GM21526 (cell line): ENCODE measurements around the gene SORL1.

Source experiments
- ATAC-seq: cut with Tn5 transposase; IDR thresholded peaks from one replicate; pipeline ENCODE4 v1.9.1; 2021; ENCODE audit warnings: moderate library complexity; ENCODE audit not compliant: unreplicated experiment, low FRiP score

The SORL1 gene

DNA sequence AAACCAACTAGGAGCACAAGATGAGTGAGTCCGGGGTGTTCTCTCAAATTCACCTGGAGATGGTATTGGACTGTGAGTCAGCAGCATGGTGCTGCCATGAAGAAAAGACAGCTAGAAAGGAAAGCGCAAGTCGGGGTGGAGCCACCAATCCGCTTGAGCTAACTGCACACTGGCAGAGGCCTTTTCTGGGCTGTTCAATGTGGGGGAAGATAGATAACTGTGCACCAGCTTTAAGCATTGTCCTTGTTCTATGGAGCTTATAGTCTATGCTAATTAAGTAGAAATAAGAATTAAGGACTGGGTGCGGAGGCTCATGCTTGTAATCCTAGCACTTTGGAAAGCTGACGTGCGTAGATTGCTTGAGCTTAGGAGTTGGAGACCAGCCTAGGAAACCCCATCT, 22.6 kb downstream of the SORL1 start:
- no peak for ATAC-seq

DNA sequence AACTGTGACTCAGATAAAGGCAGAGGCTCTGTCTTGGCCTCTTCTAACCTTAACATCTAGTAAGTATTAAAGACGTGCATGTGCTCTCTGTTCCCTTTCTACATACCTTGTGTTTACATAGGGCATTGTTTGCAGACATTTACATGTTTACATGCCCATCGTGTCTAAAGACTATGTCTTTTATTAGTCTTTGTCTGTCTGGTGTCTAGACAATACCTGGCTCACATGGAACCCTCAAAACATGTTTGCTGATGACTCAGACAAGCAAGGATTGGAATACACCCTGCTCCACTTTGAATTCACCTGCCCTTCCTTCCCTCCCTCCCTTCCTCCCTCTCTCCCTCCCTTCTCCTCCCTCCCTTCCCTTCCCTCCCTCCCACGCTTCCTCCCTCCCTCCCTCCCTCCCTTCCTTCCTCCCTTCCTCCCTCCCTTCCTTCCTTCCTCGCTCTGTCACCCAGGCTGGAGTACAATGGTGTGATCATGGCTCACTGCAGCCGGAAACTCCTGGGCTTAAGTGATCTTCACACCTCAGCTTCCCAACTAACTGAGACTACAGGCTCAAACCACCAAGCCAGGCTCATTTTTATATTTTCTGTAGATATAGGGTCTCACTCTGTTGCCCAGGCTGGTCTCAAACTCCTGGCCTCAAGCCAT, 24.4 kb downstream of the SORL1 start:
- ATAC-seq, result no peak

DNA sequence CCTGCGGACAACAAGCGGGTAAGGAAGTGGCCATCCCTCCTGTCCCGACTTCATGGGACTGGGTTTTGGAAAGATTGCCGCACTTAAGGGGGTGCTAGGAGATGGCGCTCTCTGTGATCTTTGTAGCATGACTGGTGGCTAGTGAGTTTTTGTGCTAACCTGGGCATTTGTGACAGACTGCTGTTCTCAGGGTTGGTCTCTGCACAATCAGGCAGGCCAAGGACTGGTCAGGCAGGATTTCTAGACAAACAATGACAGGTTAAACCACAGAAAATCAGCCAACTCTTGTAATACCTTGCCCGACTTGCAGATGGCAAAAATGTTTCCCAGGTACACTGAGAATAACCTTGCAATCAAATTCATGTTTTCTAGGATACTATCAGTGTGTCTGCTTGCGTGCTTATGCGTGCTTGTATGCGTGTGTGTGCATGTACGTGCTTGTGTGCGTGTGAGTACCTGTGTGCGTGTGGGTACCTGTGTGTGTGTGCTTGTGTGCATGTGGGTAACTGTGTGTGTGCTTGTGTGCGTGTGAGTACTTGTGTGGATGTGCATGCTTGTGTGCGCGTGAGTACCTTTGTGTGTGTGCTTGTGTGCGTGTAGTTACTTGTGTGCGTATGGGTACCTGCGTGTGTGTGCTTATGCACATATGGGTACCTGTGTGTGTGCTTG, 26.2 kb downstream of the SORL1 start:
- no peak for ATAC-seq

DNA sequence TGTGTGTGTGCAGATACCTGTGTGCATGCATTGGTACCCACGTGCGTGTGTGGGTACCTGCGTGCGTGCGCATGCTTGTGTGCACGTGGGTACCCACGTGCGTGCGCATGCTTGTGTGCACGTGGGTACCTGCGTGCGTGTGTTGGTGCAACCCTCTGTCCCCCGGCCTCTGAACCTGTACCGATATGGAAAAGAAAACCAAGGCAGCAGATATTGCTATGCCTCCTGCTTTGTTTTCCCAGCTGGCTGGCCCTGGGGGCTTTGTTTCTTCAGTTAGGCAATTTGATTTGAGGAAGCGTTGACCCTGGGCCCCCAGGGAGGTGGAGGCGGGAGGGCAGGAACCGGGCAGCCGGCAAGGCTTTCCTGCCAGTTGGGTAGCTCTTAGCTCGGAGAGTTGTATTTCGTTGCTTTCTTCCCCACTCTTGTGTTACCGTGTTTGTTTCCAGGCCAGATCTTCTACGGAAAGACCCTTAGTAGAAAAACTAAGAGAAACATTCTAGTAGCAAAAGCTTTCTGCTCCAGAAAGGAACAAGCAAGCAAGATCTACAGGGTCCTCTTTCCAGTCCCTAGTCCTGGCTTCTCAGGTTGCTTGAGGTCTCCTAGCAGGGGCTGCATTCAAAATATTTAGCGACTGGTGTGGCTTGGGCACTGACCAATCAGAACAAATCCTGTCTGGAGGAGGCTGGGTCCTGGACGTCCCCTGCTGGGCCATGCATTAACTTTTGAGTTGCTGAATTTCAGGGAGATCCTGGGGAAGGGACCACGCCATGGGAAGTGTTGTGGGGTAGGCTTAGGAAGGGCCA, 27.0 kb downstream of the SORL1 start:
- ATAC-seq, result no peak

GRCh38 chr11:121479698-121480238, 27.7 kb downstream of the SORL1 start:
- no peak for ATAC-seq

DNA sequence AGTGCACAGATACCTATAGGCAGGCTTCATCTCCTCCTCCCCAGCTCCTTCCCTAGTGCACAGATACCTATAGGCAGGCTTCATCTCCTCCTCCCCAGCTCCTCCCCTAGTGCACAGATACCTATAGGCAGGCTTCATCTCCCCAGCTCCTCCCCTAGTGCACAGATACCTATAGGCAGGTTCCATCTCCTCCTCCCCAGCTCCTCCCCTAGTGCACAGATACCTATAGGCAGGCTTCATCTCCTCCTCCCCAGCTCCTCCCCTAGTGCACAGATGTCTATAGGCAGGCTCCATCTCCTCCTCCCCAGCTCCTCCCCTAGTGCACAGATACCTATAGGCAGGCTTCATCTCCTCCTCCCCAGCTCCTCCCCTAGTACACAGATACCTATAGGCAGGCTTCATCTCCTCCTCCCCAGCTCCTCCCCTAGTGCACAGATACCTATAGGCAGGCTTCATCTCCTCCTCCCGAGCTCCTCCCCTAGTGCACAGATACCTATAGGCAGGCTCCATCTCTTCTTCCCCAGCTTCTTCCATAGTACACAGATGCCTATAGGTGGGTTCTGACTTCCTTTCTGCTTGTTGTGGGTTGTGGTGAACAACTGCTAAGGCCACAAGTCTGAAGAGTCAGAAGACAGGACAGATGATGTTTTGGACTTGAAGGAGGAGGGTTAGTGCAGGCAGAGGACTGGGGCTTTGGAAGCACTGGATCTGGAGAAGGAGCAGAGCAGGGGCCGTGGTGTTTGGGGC, 29.5 kb downstream of the SORL1 start:
- peak; percentile 48 for ATAC-seq

GRCh38 chr11:121482231-121483129, 30.4 kb downstream of the SORL1 start:
- ATAC-seq, result peak; percentile 53

GRCh38 chr11:121483805-121484480, 31.8 kb downstream of the SORL1 start:
- ATAC-seq, result no peak

- ATAC-seq, result no peak
These were observed 33.1 kb downstream of the SORL1 start for GRCh38 chr11:121485216-121485615.

GRCh38 chr11:121486054-121486453, 33.9 kb downstream of the SORL1 start:
- no peak for ATAC-seq

DNA sequence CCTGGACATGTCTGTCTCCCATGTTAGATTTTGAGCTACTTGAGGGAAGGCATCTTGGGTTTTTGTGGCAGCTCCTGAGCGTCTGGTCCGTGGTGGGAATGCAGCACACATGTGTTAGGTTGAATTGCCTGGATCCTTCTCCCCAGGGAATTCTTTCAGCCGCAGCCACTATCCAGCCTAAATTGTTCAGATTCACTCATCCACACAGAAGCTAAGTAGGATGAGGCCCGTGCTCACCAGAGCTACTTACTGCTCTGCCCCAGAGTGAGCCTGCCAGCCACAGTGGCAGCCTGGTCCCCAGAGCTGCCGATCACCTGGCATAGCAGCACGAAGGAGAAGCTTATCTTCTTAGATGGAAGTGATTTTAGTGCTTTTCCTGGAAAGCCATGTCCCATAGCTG, 35.1 kb downstream of the SORL1 start:
- ATAC-seq, result no peak

DNA sequence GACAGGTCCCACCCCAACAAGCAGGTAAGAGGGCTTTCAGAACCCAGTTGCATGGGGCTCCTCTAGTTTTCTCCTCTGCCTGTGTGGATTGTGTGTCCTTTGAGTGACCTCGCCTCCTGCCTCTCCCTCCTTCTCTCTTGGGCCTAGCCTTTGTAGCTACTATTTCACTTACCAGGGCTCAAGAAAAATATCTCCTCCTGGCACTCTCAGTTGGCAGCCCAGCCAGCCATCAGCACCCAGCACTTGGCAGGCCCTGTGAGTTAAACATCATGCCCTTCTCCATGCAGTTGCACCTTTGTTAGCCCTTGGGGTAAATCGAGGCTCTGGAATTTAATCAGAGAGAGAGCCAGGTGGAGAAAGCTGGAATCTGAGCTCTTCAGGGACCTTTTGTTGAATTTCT, 36.1 kb downstream of the SORL1 start:
- no peak for ATAC-seq

- no peak for ATAC-seq
These were observed 36.5 kb downstream of the SORL1 start for GRCh38 chr11:121488641-121489040.

GRCh38 chr11:121489823-121490222, 37.7 kb downstream of the SORL1 start:
- ATAC-seq, result no peak

GRCh38 chr11:121494355-121495099, 42.4 kb downstream of the SORL1 start:
- ATAC-seq, result peak; percentile 71

DNA sequence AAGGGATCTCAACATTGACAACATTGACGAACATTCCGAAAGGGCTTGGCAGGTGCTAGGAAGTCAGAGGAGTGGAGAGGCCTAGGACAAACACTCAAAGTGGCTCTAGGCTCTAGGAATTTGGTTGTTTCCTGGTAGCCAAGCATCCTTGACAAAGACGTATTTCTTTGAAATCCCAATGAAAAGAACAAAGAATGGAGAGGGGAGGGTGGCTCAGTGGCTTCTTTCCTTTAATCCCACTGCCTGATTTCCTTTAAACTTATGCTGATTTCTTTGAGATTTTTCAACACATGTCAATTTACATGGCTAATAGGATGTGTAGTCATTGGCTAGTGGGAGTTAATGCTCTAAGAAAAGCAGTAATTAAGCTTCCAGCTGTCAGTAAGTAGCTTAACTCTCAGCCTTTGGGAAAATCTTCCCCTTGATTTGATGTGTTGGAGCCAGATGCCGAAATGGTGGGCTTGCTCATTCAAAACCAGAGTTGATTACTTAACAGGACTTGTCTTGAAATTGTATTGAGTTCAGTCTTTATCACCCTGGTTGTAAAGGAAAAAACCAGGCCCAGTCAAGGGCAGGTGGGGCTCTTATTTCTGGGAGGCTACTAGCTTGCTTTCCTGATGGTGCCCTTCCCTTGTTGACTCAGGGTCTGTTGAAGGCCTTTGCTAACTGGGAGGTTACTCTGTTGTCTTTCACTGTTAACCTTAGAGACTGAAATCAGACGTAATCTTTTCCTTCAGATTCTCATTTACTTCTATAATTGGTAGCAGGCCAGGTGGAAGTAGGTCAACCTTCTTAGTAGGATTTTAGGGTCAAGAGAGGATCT, 45.3 kb downstream of the SORL1 start:
- ATAC-seq, result no peak

- ATAC-seq, result no peak
These were observed 47.3 kb downstream of the SORL1 start for GRCh38 chr11:121499405-121499804.

DNA sequence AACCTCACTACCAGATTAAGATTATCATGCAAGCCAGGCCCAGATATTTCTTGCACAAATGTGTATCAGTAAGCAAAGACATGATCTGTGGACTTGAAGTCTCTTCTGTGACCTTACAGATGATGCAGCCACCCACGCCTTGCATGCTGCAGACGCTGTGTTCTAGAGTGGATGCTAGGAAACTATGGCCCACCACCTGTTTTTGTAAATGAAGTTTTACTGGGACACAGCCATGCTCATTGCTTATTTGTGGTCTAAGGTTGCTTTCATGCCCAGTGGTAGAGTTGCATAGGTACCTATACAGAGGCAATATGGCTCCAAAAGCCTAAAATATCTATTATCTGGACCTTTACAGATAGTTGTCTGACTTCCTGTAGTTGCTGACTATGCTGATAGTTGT, 48.2 kb downstream of the SORL1 start:
- no peak for ATAC-seq
